CD4-positive, alpha-beta T cell treated with Interleukin-2 at 100 ng/mL for 4 hours (primary cell): Measurements from ENCODE around the gene HCFC1.

ENCODE experiments used
- DNase-seq: peaks from one replicate; pipeline ENCODE4 v3.0.0-alpha.2; 2020; ENCODE audit warnings: low spot score

Gene HCFC1

DNA sequence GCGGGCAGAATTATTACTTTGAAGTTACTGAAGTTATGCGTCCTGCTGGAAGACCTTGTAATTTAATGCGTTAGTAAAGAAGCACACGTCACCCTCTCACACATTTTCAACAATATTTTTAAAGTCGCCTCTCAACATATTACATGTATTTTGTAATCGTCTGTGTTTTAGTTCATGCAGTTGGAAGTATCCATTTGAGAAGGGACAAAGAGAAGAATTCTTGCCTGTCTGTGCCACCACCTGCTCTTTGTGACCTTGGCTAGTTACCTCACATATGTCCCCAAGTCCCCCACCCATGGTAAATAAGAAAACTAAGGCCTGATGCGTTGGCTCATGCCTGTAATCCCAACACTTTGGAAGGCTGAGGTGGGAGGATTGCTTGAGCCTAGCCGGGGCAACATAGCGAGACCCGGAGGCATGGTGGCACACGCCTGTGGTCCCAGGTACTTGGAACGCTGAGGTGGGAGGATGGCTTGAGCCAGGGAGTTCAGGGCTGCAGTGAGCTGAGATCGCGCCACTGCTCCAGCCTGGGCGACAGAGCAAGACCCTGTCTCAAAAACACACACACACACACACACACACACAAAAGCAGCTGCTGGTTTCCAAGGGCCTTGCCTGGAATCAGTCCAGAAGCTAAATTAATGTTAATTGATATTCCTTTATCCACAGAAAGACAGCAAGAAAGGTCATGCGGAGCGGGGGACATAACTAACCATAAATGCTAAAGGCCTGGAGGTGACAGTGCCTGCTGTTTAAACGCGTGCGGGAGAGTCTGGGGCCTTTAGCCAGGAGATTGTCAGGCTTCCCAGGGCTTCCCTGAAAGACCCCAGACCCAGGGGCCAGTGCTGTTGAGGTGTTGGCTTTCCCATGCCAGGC, 1.7 kb upstream of the HCFC1 start:
- no peak for DNase-seq

DNA sequence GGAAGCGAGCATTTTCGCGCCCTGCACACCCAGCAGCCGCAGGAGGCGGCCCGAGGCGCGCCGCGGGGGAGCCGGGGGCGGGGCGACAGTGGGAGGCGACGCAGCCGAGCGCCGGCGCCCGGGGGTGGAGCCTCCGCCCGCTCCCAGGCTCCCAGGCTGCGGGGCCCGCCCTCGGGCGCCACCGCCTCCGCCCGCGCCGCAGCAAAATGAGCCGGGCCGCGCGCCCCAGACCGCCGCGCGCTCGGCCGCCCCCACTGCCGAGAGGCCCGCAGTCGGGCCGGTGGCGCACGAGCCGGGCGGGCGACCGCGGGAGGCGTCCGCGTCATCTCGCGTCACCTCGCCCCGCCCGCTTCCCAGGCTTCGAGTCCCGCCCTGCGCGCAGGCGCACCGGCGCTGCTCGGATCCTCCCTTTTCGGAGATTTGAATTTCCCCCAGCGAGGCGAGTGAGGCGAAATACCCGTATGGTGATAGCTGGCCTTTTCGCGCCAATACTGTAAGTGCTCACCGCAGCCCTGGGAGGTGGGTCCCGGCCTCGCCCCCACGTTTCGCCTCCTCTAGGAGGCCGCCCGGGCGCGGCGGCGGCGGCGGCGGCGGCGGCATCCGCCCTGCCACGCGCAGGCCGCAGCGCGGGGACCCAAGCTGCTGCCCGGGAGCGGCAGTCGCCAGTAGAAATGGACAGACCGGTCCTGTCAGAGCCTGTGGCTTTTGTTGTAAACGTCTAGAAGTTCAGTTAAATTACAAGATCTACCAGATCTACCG, 929 bp upstream of the HCFC1 start, which contains the start of gene TMEM187:
TMEM187 (plus strand) TSS at position 387 of the 759 bp plus-strand sequence. CDS start 9,309 bp downstream, outside the sequence.
- peak; percentile 88 for DNase-seq

DNA sequence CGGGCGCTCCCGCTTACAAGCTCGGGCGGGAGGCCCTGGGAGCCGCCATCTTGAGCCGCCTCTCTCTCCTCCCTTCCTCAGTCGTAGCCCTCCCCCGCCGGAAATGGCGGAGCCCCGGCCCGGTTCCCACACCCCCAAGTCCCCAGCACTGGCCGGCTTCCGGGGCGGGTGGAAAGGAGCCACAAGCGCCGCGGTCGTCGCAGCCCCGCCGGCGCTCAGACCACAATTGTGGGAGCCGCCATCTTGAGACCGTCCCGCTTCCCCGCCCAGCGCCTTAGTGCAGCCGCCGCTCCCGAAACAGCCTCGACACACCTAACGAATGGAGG, 531 bp downstream of the HCFC1 start:
- DNase-seq: peak; percentile 88

DNA sequence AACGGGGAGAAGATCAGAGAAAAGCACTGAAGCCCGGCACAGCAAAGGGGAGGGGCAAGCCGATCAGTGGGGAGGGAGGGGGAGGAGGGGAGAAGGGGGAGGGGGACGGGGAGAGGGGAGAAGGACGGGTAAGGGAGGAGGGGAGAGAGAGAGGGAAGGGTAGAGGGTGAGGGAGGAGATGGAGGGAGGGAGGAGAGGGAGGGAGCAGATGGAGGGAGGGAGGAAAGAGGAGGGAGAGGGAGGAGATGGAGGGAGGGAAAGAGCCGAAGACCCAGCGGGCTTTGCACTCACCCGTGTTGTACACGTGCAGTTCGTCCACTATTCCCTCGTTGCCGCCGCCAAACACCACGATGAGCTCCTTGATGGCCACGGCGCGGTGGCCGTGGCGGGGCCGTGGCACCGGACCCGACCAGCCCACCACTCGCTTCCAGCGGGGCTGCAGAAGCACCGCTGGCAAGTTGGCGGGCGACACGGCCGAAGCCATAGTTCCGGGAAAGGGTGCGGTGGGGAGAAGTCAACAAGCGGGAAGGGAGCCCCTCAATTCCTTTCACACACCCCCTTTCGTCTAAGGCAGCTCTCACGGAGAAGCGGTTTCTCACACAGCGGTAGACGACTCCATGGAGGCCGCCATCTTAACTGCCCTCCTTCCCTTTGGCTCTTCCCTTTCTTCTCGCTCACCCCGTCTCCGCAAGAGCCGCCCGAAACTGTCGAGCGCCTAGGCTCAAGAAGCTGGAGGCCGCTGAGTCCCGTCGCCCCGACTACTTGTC, 1.1 kb downstream of the HCFC1 start:
- DNase-seq: peak; percentile 19

DNA sequence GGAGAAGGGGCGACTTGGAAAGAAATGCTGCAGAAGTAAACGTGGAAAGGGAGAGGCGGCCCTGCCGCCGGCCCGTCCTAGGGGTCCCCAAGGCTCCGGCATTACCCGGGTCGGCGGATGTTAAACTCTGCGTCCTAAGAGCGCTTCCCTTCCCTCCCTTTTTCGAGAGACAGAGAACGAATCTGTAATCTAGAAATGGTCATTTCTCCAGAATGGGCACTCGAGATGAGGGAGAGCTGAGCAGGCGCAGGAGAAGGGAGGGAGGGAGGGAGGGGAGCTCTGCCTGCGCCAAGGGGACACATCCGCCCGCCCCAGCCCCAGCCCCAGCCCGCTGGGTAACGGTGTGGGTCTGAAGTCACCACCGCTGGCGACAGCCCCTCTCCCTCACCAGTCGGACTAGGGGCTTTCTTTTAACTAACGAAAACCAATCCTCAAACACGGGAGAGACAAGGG, 1.7 kb downstream of the HCFC1 start:
- DNase-seq: no peak

DNA sequence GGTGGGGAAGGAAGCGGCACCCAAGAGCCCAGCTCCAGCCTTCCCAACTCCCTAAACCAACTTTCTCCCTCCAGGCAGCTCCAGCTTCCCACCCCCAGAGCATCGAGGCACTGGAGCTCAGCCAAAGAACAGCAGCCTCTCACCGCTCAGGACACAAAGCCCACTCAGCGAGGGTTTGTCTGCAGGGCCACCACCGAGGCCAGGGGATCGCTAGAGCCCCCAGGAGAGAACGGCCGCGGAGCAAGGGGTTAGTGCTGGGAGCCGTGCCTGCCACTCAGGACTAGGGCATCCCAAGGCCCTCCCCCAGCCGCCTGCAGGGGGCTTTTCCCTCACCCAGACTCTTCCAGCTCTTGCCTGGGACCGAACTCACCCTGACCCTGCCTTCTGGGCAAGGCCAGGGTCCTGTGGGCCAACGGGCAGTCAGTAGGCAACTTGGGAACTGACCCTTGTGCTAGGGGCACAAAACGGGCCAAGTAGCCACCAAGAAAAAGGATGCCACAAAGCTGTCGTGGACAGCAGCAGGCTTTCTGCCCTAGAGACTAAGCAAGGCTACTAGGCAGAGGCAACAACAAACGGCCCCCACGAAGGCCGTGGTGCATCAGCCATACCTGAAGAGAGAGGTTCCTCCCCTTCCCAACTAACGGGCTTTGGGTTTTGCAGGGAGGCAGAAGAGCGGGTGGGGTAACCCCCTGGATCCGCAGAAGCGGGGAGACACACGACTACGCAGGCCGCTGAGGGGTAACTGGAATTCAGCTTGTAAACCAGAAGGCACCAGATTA, 2.3 kb downstream of the HCFC1 start:
- DNase-seq: no peak

DNA sequence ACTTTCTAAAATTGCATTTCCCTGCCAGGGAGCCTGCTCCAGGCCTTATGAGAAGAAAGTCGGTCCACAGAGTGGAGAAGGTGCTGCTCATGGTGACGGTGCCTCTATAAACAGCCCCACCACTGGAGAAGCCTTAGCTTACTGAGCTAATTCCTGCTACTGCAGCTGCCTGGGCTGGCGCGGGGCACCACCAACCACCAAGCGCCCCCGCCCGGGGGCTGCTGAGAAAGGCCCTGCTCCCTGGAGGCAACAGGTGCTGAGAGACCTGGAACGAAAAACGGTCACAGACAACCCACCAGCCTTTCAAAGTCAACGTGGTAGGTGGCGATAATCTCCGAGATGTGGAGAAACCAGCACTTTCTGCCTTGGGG, 2.9 kb downstream of the HCFC1 start:
- DNase-seq: peak; percentile 39

DNA sequence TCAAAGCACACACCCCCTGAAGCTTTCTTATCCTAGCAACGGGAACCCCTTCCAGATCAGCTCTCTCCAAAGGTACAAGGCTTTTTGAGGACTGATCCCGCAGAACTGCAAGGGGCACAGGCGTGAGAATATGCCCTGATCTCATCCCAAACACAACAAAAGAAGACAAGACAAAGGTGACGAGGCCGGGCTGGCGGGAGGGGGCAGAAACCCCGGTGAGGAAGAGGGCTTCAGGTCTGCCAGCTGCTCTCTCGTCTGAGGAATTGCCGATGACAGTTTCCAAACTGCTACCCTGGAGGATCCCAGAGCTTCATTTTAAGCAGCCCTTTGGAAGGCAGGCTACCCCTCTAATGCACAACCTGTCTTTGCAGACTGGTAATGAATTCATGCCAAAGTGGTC, 3.4 kb downstream of the HCFC1 start:
- no peak for DNase-seq

DNA sequence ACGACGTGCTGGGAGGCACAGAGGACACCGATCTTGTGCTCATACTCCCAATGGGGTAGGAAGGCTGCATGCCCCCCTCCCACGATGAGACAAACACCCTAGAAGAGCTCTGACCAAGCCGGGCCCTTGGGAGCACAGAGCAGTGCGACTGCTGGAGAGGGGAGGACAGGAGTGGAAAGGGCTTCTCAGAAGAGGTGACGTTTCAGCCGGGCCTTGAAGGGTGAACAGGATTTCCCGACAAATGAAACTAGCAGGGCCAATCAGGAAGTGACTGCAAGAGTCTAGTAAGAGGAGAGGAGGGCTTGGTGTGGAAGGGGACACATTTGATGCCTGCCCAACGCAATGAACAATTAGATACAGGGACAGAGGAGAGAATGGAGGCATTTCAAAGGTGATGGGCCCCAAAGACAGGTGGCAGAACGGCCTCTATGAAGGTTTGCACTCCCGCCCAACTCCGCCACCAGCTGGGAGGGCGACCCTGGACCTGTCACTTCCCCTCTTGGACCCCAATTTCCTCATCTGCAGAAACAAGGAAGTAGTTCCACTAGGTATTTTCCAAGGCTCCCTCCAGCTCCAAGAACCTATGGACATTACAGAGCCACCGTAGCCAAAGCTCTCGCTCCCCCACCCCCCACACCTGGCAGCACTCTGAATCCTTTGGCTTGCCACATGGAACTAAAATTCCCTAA, 3.9 kb downstream of the HCFC1 start:
- DNase-seq: peak; percentile 41

DNA sequence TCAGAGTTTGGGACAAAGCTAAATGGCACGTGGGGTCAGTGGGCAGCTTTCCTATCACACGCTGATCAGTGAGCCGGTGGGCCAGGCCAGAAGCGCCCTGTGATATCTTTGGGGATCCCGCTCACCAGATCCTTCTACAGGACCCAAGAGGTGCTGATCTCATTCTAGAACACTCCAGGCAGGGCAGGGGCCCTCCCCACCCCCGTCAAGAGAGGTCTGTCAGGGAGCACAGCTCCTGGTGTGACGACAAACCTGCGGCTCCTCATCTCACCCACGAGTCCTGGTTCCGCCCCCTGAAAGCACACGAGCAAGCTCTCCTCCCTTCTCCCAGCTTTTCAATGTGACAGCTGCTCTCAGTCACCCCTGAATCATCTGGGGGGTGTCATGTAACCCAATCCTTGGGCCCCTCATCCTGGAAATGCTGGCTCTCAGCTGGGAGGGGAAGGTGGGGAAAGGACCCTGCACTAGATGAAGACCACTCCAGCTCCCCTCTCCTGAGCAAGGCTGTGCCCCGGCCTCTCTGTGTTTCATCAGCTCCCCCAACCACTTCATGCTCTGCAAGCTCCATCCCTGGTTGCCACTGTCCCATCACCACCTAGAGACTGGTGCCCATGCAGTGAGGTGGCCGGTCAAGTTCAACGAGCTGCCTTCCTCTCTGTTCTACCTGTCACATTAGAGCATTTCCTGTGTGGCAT, 4.6 kb downstream of the HCFC1 start:
- no peak for DNase-seq

DNA sequence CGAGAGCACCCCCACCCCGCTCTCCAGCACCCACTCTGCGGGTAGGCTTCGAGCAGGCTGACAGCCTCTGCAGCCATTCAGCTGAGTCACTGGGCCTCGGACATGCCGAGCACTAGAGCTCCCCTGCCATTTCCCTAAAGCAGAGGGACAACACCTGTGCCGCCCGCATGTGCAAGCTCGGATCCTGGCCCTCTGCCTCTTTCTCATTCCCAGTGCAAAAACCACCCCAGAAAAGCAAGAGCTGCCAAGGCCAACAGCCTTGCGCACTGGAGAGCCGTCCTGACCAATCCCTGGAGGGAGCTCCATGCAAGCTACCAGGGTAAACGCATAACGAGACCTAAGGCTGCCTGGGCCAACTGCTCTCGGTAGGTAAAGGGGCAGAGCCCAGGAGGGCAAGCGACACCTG, 5.3 kb downstream of the HCFC1 start:
- DNase-seq: no peak

DNA sequence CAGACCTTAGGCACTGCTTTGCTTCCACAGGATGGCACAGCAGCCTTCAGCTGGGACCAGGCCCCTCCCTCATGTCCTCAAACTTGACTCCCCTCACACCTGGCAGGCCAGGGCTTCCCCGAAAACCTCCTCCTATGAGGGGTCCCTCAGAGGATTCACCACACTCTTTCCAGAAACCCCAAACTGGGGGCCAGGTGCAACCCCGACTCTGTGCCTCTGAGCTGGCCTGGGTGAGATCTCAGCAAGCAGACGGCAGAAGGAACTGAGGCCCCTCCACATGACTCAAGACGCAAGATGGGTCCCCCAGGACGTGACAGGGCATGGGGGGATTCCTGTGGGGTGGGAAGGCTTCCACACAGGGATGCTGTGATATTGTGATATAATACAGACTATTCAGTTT, 6.2 kb downstream of the HCFC1 start:
- DNase-seq: no peak

DNA sequence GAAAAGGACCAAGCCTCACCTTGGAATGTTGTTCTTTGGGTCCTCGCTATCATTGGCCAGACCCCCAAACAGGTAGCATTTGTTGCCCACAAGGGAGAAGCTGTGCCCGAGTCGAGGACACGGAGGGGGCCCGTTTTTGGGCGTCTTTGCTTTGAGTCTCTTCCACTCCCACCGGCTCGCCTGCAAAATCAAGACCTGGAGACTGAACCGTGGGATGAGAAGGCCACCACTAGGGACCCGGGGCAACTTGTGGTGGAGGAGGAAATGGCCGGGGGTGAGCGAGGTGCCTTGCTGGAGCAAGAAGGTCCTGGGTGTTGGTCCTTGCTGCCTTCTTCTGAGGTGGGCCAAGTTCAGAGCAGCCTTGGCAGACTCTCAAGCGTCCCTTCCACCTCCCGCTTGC, 7.5 kb downstream of the HCFC1 start:
- DNase-seq: no peak

DNA sequence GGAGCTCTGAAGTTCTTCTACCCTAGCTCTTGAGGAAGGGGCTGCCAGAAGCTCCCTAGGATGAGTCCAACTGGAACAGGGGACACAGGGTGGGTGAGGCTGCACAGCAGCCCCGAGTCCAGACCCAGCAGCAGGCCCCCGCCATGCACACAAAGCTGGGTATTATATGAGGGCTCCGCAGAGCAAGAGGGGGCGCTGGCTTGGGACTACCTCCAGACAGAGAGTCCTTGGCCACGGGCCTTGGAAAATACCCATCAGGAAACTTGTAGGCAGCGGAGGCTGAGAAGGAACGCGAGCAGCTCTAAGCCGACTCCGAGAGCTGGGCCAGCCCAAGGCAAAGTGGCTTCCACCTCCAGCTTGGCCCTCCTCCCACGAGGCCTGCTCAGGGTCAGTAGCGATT, 8.1 kb downstream of the HCFC1 start:
- DNase-seq: no peak

DNA sequence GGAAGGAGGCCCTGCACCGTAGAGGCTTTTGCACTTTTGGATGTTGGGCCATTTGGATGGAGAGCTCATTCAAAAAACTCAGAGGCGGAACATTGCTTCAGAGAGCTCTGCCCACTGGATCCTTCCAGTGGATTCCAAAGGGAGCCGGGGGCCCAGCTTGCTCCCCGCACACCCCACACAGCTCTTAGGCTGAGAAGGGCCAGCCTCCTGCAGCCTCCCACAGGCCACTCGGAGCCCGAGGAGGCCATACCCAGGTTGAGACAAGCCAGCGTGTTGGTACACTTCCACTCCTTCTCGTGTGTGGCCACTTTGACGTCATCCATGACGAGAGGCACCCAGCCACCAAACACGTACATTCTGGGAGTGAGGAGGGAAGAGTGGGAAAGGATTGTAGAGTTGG, 10.3 kb downstream of the HCFC1 start:
- DNase-seq: no peak

DNA sequence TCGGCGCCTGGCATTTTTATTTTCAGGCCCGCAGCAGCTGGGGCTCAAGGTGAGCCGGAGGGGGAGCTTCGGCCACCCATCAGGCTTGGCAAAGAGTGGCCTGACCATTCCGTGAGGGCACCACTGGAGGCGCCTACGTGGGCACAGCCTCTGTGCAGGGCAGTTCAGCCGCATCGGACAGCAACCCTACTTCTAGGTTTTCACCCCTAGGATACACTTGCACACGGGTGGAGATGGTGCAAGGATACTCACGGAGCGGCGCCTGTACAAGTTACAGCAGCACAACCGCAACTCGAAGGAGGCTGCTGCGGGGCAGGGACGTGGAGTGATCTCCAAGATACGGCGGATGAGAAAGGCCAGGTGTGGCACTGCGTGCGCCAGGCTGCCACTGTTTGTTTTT, 10.8 kb downstream of the HCFC1 start:
- DNase-seq: no peak

DNA sequence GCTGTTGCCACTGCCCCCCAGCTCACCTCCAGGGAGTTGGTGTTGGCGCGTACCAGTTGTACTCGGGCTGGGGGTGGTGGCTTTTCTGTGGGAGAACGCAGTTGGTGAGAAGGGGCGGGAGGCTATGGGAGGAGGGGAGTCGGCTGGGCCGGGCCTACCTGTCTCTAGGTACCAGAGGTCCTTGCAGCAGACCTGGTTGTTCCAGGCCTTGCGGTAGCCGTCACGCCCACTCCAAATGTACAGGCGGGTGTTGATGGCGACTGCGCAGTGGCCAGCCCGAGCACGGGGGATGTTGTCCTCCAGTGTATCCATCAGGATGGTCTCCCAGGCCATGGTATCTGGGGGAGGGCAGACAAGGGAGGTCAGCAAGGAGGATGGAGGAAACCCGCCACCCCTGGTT, 11.5 kb downstream of the HCFC1 start:
- no peak for DNase-seq

DNA sequence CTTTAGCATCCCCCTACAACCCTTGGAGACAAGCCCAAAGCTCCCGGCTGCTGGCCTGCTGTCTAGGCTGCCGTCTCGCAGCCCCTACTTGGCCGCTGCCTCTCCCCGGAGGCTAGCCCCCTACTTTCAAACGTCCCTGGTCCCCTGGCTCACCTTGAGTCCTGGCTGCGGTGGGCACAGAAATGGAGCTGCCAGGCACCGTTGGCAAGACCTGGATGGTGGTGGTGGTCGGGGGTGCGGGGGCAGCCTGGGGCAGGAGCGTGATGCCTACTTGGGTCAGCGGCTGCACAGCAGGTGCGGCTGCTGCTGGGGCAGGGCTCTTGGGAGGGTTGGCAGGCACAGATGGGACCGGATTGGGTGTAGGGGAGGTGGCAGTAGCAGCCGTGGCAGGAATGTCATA, 12.0 kb downstream of the HCFC1 start:
- DNase-seq: no peak

DNA sequence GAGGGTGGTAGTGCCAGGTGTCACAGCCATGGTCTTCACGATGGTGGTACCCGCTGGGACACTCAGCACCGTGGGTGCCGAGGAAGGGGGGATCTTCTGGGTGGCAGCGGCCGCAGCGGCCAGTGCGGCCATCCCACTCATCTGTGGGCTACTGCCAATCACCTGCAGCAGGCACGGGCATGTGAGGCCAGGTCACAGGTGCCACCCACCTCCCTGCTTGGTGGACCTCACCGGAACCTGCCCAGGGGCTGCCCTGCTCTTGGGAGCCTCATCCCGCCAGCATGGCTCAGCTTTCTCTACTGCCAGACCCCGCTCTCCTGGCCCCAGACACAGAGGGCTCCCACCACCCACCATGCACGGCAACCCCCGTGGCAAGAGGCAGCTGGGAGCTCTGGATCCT, 13.0 kb downstream of the HCFC1 start:
- DNase-seq: no peak

DNA sequence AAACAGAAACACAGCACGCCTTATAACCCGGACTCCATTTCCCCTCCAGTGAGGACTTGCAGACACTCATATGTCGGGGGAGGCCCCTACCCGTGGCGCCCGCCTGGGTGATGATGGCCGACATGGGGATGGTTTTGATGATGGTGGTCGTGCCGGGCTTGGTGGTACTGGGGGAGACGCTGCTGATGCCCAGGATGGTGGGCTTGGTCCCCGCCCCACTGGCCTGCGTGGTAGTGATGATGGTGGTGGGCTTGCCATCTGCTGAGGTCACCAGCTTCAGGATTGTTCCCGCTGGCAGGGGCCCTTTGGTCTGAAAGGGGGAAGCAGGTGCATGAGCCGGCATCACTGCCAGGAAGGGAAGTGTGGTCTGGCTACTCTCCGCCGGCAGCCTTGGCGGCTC, 14.4 kb downstream of the HCFC1 start:
- no peak for DNase-seq
